Lung (tissue), 12 donors: ENCODE measurements around the gene LBHD1. TPM values are rescaled to one million over a fixed set of nuclear protein-coding genes. Genes with fewer than 3 reads are reported as not detected.

Source experiments
- ATAC-seq: fragments of 200-7000 bp; cut with Tn5 transposase; one replicate; pipeline ENCODE4 v1.9.1; 2020; ENCODE audit warnings: moderate number of reproducible peaks; ENCODE audit not compliant: insufficient read depth, low FRiP score
- DNase-seq, 3 donors: peaks; one replicate each; pipeline ENCODE4 v3.0.0-alpha.2; 2013 to 2017
- H3K27ac ChIP-seq, 2 donors: one replicate each; pipeline ENCODE4 v1.5.1; 2013; ENCODE audit warnings: mild to moderate bottlenecking in 2 of 2, moderate library complexity in 2 of 2, control low read depth in 1 of 2, inconsistent platforms in 1 of 2, low read depth in 1 of 2, low read length in 1 of 2
- H3K27me3 ChIP-seq, 3 donors: one replicate each; pipeline ENCODE4 v1.5.1; 2013; ENCODE audit warnings: low read length in 2 of 3; ENCODE audit not compliant: control insufficient read depth in 3 of 3, insufficient read depth in 3 of 3
- H3K36me3 ChIP-seq, 4 donors: one replicate each; pipeline ENCODE4 v1.5.1; 2013; ENCODE audit warnings: low read length in 4 of 4, mild to moderate bottlenecking in 1 of 4, moderate library complexity in 1 of 4; ENCODE audit not compliant: control insufficient read depth in 4 of 4, insufficient read depth in 4 of 4
- H3K4me1 ChIP-seq, 5 donors: one replicate each; pipeline ENCODE4 v1.5.1; 2013; ENCODE audit warnings: low read length in 5 of 5, mild to moderate bottlenecking in 2 of 5, moderate library complexity in 1 of 5; ENCODE audit not compliant: control insufficient read depth in 5 of 5, insufficient read depth in 5 of 5
- H3K4me3 ChIP-seq: one replicate; pipeline ENCODE4 v1.5.1; 2013; ENCODE audit warnings: mild to moderate bottlenecking, control low read depth, moderate library complexity
- H3K9ac ChIP-seq, 2 donors: one replicate each; pipeline ENCODE4 v1.5.1; 2013; ENCODE audit warnings: low read length in 2 of 2, control low read depth in 1 of 2; ENCODE audit not compliant: insufficient read depth in 1 of 2
- H3K9me3 ChIP-seq, 4 donors: one replicate each; pipeline ENCODE4 v1.5.1; 2013; ENCODE audit warnings: low read length in 3 of 4, mild to moderate bottlenecking in 1 of 4, moderate library complexity in 1 of 4; ENCODE audit not compliant: control insufficient read depth in 4 of 4, insufficient read depth in 3 of 4
- CTCF ChIP-seq: IDR thresholded peaks from 2 replicates; pipeline ENCODE4 v1.5.1; 2012; ENCODE audit warnings: mild to moderate bottlenecking; ENCODE audit errors: control extremely low read depth, extremely low read depth
- WGBS, 2 donors: extraction: QIAGEN DNeasy Blood & Tissue Kit; methylation state at CpG; one replicate each; pipeline ENCODE4 v1.1.7; 2013; 5-methylcytosine and 5-hydroxymethylcytosine counted together
- polyA plus RNA-seq, 2 donors: library from polyadenylated mRNA; stranded (reverse); fragments of 200-250 nt; gene quantifications; one replicate each; pipeline ENCODE4 v1.2.1, GENCODE V29; 2013
- total RNA-seq, 2 donors: library from RNA; depleted of rRNA in 1 of 2; stranded (reverse); fragments of >200 nt in 1 of 2; gene quantifications; one replicate each; pipeline ENCODE4 v1.2.1, GENCODE V29; 2014 to 2021
- donor health status: control.
- donor health status: control.
- donor health status: Bipolar disorder and iron deficiency.
- donor health status: healthy.
- donor health status: DM: yes; HTN: yes; CAD: no.

The LBHD1 gene
- total and polyA plus RNA-seq, 4 donors = 4.4 to 8.9 (median 5.1) TPM

DNA sequence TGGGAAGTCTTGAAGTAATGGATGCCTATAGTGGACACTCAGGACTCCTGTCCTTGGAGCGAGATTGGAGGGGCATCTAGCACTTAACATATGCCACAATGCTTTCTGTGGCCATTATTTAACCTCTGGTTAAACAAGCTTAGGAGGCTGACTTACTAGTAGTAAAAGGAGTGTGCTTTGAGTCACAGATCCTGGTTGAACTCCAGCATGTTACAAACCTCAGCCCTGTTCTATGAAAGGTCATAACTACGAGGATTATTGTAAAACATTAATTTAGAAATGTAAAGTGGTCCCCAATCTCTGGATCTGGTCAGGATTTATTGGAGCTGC lies 1.1 kb upstream of the LBHD1 start:
- no peak overlapping the region for H3K4me3 ChIP-seq
- WGBS, 2 donors = 90 to 96% methylated on average over 2 of the region's 2 CpGs
- no peak overlapping the region for H3K9ac ChIP-seq

GRCh38 chr11:62671236-62671607 lies 845 bp downstream of the LBHD1 start:
- H3K27me3 ChIP-seq = no peaks in the 10 kb centered on the region
- WGBS, 2 donors = 1 to 2% methylated on average over 17 of the region's 17 CpGs
- ATAC-seq = peak; percentile 6
- peaks cover 0 to 20% (median 13%) of the 10 kb centered on the region in 4 donors for H3K36me3 ChIP-seq
- no peaks in the 10 kb centered on the region for H3K9me3 ChIP-seq
- H3K4me1 ChIP-seq = peaks cover 11 to 20% (median 17%) of the 10 kb centered on the region in 5 donors
- no peak for TF ChIP-seq CTCF
- no peak for DNase-seq
- peak overlapping the region; percentile 65 for H3K4me3 ChIP-seq
- peak overlapping the region; percentile 76 to 89 for H3K27ac ChIP-seq
- H3K9ac ChIP-seq = peak overlapping the region; percentile 86 to 95

More for the DNA sequence above, 1.1 kb upstream of the LBHD1 start:
- Histone ChIP-seq H3K36me3 (peaks cover 0 to 19% (median 8%) of the 10 kb centered on the region in 4 donors), H3K4me1 (peaks cover 5 to 14% (median 7%) of the 10 kb centered on the region in 5 donors), H3K27ac (no peak overlapping the region), H3K9me3 (no peaks in the 10 kb centered on the region), H3K27me3 (no peaks in the 10 kb centered on the region)
- DNase-seq (no peak), ATAC-seq (no peak)
- TF ChIP-seq CTCF = no peak

DNA sequence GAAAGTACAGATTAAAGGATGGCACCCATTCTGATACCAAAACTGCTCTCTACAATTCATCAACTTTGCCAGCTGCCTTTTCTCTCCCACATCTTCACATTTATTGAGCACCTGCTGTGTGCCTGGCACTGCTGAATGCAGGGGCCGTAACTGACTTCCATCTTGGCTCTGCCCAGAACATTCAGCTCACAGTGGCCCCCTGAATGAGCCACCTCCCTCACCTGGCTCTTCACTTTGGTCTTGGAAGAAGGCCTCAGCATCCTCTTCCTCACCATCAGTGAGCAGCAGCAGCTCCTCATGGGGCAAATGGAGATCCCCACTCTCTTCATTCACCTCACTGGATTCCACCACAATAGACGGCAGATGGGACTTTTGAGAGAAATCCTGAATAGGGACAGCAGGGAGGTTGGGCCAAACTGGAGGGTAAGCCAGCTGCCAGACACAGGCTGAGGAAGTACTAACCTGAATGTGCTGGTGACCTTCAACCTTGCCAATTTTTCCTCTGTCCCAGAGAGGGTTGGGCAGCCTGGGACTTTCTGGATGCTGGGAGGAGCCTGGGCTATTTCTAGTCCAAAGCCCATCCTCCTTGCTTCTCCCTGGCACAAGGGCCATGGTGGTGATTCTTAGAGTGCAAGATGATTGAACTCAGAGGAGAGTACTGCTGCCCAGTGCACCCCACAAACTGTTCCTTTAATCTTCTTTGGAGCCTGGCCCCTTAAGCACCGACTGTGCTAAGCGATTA lies 2.5 kb downstream of the LBHD1 start:
- Histone ChIP-seq H3K9ac (peak overlapping the region; percentile 3 to 11), H3K9me3 (no peaks in the 10 kb centered on the region), H3K27ac (peak overlapping the region in 1 of 2 donors; percentile 8), H3K4me3 (no peak overlapping the region), H3K4me1 (peaks cover 15 to 21% (median 18%) of the 10 kb centered on the region in 5 donors), H3K27me3 (no peaks in the 10 kb centered on the region), H3K36me3 (peaks cover 0 to 17% (median 15%) of the 10 kb centered on the region in 4 donors)
- DNase-seq (no peak), ATAC-seq (no peak)
- no peak for TF ChIP-seq CTCF
- WGBS, 2 donors = 79 to 89% methylated on average over 4 of the region's 4 CpGs
